ENCODE measurements around the gene FAM163A. TPM values are rescaled to one million over a fixed set of nuclear protein-coding genes. Genes with fewer than 3 reads are reported as not detected.

The FAM163A gene
- total RNA-seq, 1 experiment from 2014 or later = not detected

DNA sequence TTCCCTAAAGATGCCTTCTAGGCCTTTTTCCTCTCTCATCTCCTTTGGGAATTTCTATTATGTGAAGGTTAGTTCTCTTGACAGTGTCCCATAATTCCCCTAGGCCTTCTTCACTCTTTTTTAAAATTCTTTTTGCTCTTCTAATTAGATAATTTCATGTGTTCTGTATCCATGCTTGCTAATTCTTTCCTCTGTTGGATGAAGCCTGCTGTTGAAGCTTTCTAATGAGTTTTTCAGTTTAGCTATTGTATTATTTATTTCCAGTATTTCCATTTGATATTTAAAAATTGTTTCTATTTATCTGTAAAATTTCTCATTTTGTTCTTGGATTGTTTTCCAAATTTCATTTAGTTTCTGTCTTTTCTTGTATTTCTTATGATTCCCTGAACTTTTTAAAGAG lies 28.5 kb upstream of the FAM163A start:
- peaks cover 11% of the 10 kb centered on the region for H3K27me3 Mint-ChIP-seq (ENCODE audit: insufficient read depth, unreplicated experiment)
- TF ChIP-seq CTCF (IDR thresholded peaks at IDR 0.05; ENCODE audit: unreplicated experiment) = no peak
- no peak for DNase-seq (ENCODE audit: unreplicated experiment)
- H3K4me3 Mint-ChIP-seq (ENCODE audit: unreplicated experiment) = no peak overlapping the region
- peaks cover 48% of the 10 kb centered on the region for H3K9me3 Mint-ChIP-seq (ENCODE audit: unreplicated experiment)
- no peaks in the 10 kb centered on the region for H3K4me1 Mint-ChIP-seq (ENCODE audit: insufficient read depth, unreplicated experiment)
- intact Hi-C loops (cut with micrococcal nuclease) = no loop called here
- no TSS peak for BruUV-seq (replicated peaks)
- no peaks in the 10 kb centered on the region for H3K36me3 Mint-ChIP-seq (ENCODE audit: insufficient read depth, unreplicated experiment)
- CTCF ChIA-PET = interaction anchor here (0.5 to 49.8 kb wide), 4 partner anchors 9 to 359 kb away, joined by 3 to 2115 read pairs (median 12); no protein-coding TSS in a partner anchor
- POLR2A ChIA-PET = no interaction called here
- H3K27ac Mint-ChIP-seq (ENCODE audit: low read depth, unreplicated experiment) = no peak overlapping the region

- Mint-ChIP-seq H3K36me3 (ENCODE audit: insufficient read depth, unreplicated experiment) (no peaks in the 10 kb centered on the region), H3K4me1 (ENCODE audit: insufficient read depth, unreplicated experiment) (no peaks in the 10 kb centered on the region), H3K27ac (ENCODE audit: low read depth, unreplicated experiment) (no peak overlapping the region), H3K27me3 (ENCODE audit: insufficient read depth, unreplicated experiment) (no peaks in the 10 kb centered on the region), H3K9me3 (ENCODE audit: unreplicated experiment) (peaks cover 52% of the 10 kb centered on the region), H3K4me3 (ENCODE audit: unreplicated experiment) (no peak overlapping the region)
- CTCF ChIA-PET = interaction anchor here (0.7 to 49.8 kb wide), 4 partner anchors 9 to 95 kb away, joined by 3 to 2115 read pairs (median 22); no protein-coding TSS in a partner anchor
- TF ChIP-seq CTCF (IDR thresholded peaks at IDR 0.05; ENCODE audit: unreplicated experiment) = no peak
- DNase-seq (ENCODE audit: unreplicated experiment) = no peak
- POLR2A ChIA-PET = interaction anchor here (0.6 kb wide), 1 partner anchor 41 kb away, joined by 3 read pairs; no protein-coding TSS in a partner anchor
- no TSS peak for BruUV-seq (replicated peaks)
- intact Hi-C loops (cut with micrococcal nuclease) = no loop called here
Observed at GRCh38 chr1:179719272-179719671, 23.8 kb upstream of the FAM163A start.

DNA sequence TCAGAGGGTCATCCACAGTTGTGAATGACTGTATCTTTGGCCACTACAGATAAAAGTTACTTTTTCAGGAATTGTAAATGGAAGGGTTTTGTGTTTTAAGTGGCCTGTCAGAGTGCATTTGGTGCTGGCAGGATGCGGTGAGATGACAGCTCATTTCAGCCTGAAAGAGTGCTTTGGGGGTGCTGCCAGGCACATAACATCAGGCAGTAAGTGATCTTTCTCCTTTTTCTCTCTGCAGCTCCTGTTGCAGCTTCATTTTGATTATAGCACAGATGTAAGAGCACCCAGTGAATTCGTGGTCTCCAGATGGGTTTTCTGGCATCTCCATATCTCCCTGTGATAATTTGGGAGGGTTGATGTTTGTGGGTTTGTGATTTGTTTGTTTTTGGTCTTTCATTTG lies 14.8 kb upstream of the FAM163A start:
- no peak overlapping the region for H3K4me3 Mint-ChIP-seq (ENCODE audit: unreplicated experiment)
- H3K9me3 Mint-ChIP-seq (ENCODE audit: unreplicated experiment) = no peaks in the 10 kb centered on the region
- POLR2A ChIA-PET = interaction anchor here (1.1 kb wide), 1 partner anchor 10 kb away, joined by 4 read pairs; no protein-coding TSS in a partner anchor

DNA sequence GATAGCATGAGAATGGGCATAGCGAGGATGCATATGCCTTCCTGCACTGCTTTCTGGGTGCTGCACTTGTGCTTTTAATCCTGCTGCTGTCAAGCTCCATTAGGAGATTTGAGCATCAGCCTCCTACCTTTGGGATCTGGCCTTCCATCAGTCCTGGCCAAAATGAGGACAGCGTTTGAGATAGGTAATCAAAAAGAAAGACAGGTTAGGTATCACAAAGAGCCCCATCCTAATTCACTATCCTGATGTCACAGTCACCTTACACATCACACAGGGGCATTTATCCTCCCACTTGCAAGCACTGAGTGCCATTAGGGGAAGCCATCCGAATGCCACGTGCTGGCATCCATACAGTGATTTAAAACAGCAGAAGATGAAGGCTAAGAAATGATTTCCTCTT lies 13.2 kb upstream of the FAM163A start:
- Mint-ChIP-seq H3K36me3 (ENCODE audit: insufficient read depth, unreplicated experiment) (no peaks in the 10 kb centered on the region), H3K4me3 (ENCODE audit: unreplicated experiment) (no peak overlapping the region), H3K27me3 (ENCODE audit: insufficient read depth, unreplicated experiment) (no peaks in the 10 kb centered on the region), H3K9me3 (ENCODE audit: unreplicated experiment) (no peaks in the 10 kb centered on the region), H3K4me1 (ENCODE audit: insufficient read depth, unreplicated experiment) (no peaks in the 10 kb centered on the region), H3K27ac (ENCODE audit: low read depth, unreplicated experiment) (no peak overlapping the region)
- POLR2A ChIA-PET = no interaction called here
- no TSS peak for BruUV-seq (replicated peaks)
- TF ChIP-seq CTCF (IDR thresholded peaks at IDR 0.05; ENCODE audit: unreplicated experiment) = no peak
- intact Hi-C loops (cut with micrococcal nuclease) = no loop called here
- no peak for DNase-seq (ENCODE audit: unreplicated experiment)
- CTCF ChIA-PET = interaction anchor here (1.0 to 49.8 kb wide), 7 partner anchors 9 to 84 kb away, joined by 3 to 2115 read pairs (median 4); no protein-coding TSS in a partner anchor

More for the DNA sequence above, 14.8 kb upstream of the FAM163A start:
- DNase-seq (ENCODE audit: unreplicated experiment) = no peak
- H3K36me3 Mint-ChIP-seq (ENCODE audit: insufficient read depth, unreplicated experiment) = no peaks in the 10 kb centered on the region
- H3K27ac Mint-ChIP-seq (ENCODE audit: low read depth, unreplicated experiment) = no peak overlapping the region
- intact Hi-C loops (cut with micrococcal nuclease) = no loop called here
- H3K27me3 Mint-ChIP-seq (ENCODE audit: insufficient read depth, unreplicated experiment) = no peaks in the 10 kb centered on the region
- no peak for TF ChIP-seq CTCF (IDR thresholded peaks at IDR 0.05; ENCODE audit: unreplicated experiment)
- CTCF ChIA-PET = interaction anchor here (1.2 to 49.8 kb wide), 5 partner anchors 11 to 86 kb away, joined by 3 to 2115 read pairs (median 8); no protein-coding TSS in a partner anchor
- H3K4me1 Mint-ChIP-seq (ENCODE audit: insufficient read depth, unreplicated experiment) = no peaks in the 10 kb centered on the region
- no TSS peak for BruUV-seq (replicated peaks)

Data from MCF 10A (cell line).